ENCODE data around the gene TMEM72. TPM values are rescaled to one million over a fixed set of nuclear protein-coding genes. Genes with fewer than 3 reads are reported as not detected.

The TMEM72 gene
- total and polyA plus RNA-seq, 2 donors (not counting 1 experiment from before 2014, with no cell fraction given), result not detected

DNA sequence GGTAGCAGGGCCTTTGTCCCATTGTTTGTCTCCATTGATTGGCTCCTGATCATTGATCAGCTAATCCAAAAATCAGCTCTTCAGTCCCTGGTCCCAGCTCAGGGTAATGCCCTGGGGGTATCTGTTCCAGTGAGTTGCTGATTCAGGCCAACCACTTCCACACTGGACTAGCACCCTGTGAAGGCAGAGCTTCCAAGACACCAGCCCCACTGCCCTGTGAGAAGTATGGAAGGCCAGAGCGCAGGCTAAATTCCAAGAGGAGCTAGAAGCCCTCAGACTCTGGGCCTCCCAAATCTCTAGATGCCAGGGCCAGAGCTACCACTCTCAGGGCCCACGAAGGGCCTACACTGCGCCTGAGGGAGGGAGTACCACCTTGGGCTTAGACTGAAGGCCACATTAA lies 10.4 kb downstream of the TMEM72 start:
- Mint-ChIP-seq H3K4me1 (no peaks in the 10 kb centered on the region), H3K9me3 (ENCODE audit: insufficient read depth) (no peaks in the 10 kb centered on the region), H3K27ac (no peak overlapping the region), H3K4me3 (no peak overlapping the region), H3K27me3 (peaks cover 9% of the 10 kb centered on the region)
- no peak overlapping the region for H3K4me2 ChIP-seq (replicated peaks; ENCODE audit: low read depth, low read length, poor library complexity, severe bottlenecking)
- no peaks in the 10 kb centered on the region for H3K9me3 ChIP-seq (ENCODE audit: control extremely low read depth in 1 of 3, control insufficient read depth in 2 of 3, insufficient read depth in 1 of 3, low read length in 2 of 3)
- no peak overlapping the region for H3K9ac ChIP-seq (ENCODE audit: low read length)
- peaks cover 0 to 2% (median 0%) of the 10 kb centered on the region in 4 experiments for H3K27me3 ChIP-seq (replicated peaks in 1 of 4; ENCODE audit: control extremely low read depth in 1 of 4, control insufficient read depth in 3 of 4, insufficient read depth in 4 of 4, low read length in 3 of 4)
- no peaks in the 10 kb centered on the region for H3K79me2 ChIP-seq (ENCODE audit: control insufficient read depth, insufficient read depth, low read length)
- intact Hi-C loops (cut with micrococcal nuclease), result no loop called here
- 96% methylated on average over 3 of the region's 3 CpGs for WGBS (ENCODE audit: insufficient coverage)
- H3K27ac ChIP-seq (ENCODE audit: low read length in 2 of 2), result no peak overlapping the region
- H2AFZ ChIP-seq (ENCODE audit: insufficient read depth, low read depth, low read length, poor library complexity, severe bottlenecking), result no peak overlapping the region
- TF ChIP-seq, protein P1, sequence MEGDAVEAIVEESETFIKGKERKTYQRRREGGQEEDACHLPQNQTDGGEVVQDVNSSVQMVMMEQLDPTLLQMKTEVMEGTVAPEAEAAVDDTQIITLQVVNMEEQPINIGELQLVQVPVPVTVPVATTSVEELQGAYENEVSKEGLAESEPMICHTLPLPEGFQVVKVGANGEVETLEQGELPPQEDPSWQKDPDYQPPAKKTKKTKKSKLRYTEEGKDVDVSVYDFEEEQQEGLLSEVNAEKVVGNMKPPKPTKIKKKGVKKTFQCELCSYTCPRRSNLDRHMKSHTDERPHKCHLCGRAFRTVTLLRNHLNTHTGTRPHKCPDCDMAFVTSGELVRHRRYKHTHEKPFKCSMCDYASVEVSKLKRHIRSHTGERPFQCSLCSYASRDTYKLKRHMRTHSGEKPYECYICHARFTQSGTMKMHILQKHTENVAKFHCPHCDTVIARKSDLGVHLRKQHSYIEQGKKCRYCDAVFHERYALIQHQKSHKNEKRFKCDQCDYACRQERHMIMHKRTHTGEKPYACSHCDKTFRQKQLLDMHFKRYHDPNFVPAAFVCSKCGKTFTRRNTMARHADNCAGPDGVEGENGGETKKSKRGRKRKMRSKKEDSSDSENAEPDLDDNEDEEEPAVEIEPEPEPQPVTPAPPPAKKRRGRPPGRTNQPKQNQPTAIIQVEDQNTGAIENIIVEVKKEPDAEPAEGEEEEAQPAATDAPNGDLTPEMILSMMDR (IDR thresholded peaks at IDR 0.05), result no peak
- no peak for TF ChIP-seq EZH2 (IDR thresholded peaks at IDR 0.05; ENCODE audit: borderline replicate concordance, insufficient read depth, low read depth, low read length, poor library complexity, severe bottlenecking)
- H3K4me1 ChIP-seq (ENCODE audit: control insufficient read depth in 2 of 2, insufficient read depth in 2 of 2, low read length in 2 of 2), result no peaks in the 10 kb centered on the region
- POLR2A ChIA-PET, result no interaction called here
- no peaks in the 10 kb centered on the region for H4K20me1 ChIP-seq (ENCODE audit: control insufficient read depth, insufficient read depth, low read length, poor library complexity, severe bottlenecking)
- H3K36me3 ChIP-seq (replicated peaks in 1 of 2; ENCODE audit: control extremely low read depth in 1 of 2, control insufficient read depth in 1 of 2, extremely low read depth in 1 of 2, insufficient read depth in 2 of 2, low read length in 1 of 2), result no peaks in the 10 kb centered on the region
- DNase-seq (no peak), ATAC-seq (ENCODE audit: low read depth) (no peak)
- H3K4me3 ChIP-seq (ENCODE audit: control extremely low read depth in 1 of 5, extremely low read depth in 1 of 5, insufficient read depth in 1 of 5, low read depth in 2 of 5, low read length in 4 of 5), result no peak overlapping the region
- CTCF ChIA-PET, result interaction anchor here (0.6 to 1.0 kb wide), 2 partner anchors 43 to 55 kb away, joined by 3 read pairs; no protein-coding TSS in a partner anchor

DNA sequence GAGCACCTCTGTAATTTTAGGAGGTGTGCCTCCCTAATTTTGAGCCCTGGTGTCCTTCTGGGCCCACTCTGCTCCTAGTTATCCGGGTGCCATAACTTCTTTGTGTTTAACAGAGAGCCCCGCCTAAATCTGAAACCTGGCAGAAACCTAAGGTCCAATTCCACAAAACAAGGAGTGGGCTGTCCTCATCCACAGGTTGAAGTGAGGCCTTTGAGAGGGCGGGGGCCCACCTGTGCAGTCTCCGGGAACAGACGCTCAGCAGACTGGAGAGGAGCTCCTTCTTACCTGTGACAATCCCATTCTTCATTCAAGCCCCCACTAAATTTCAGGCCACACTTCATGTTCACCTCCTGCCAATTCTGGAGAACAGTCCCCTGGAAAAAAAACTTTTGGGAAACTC lies 10.9 kb downstream of the TMEM72 start:
- intact Hi-C loops (cut with micrococcal nuclease), result no loop called here
- ChIA-PET POLR2A (no interaction called here), CTCF (no interaction called here)
- no peak overlapping the region for H2AFZ ChIP-seq (ENCODE audit: insufficient read depth, low read depth, low read length, poor library complexity, severe bottlenecking)
- no peaks in the 10 kb centered on the region for H3K36me3 ChIP-seq (replicated peaks in 1 of 2; ENCODE audit: control extremely low read depth in 1 of 2, control insufficient read depth in 1 of 2, extremely low read depth in 1 of 2, insufficient read depth in 2 of 2, low read length in 1 of 2)
- no peak for DNase-seq
- no peak overlapping the region for H3K4me3 ChIP-seq (ENCODE audit: control extremely low read depth in 1 of 5, extremely low read depth in 1 of 5, insufficient read depth in 1 of 5, low read depth in 2 of 5, low read length in 4 of 5)
- no peaks in the 10 kb centered on the region for H4K20me1 ChIP-seq (ENCODE audit: control insufficient read depth, insufficient read depth, low read length, poor library complexity, severe bottlenecking)
- no peak overlapping the region for H3K27ac ChIP-seq (ENCODE audit: low read length in 2 of 2)
- H3K79me2 ChIP-seq (ENCODE audit: control insufficient read depth, insufficient read depth, low read length), result no peaks in the 10 kb centered on the region
- ATAC-seq (ENCODE audit: low read depth), result no peak
- no peak overlapping the region for H3K4me2 ChIP-seq (replicated peaks; ENCODE audit: low read depth, low read length, poor library complexity, severe bottlenecking)
- H3K4me1 Mint-ChIP-seq, result no peaks in the 10 kb centered on the region
- TF ChIP-seq, protein P1 (IDR thresholded peaks at IDR 0.05), result no peak
- no peak for TF ChIP-seq EZH2 (IDR thresholded peaks at IDR 0.05; ENCODE audit: borderline replicate concordance, insufficient read depth, low read depth, low read length, poor library complexity, severe bottlenecking)
- peaks cover 0 to 2% (median 0%) of the 10 kb centered on the region in 4 experiments for H3K27me3 ChIP-seq (replicated peaks in 1 of 4; ENCODE audit: control extremely low read depth in 1 of 4, control insufficient read depth in 3 of 4, insufficient read depth in 4 of 4, low read length in 3 of 4)
- H3K27me3 Mint-ChIP-seq, result peaks cover 9% of the 10 kb centered on the region
- no peaks in the 10 kb centered on the region for H3K9me3 Mint-ChIP-seq (ENCODE audit: insufficient read depth)
- no peak overlapping the region for H3K4me3 Mint-ChIP-seq
- WGBS (ENCODE audit: insufficient coverage), result 96% methylated on average over 4 of the region's 5 CpGs
- no peak overlapping the region for H3K27ac Mint-ChIP-seq
- no peaks in the 10 kb centered on the region for H3K4me1 ChIP-seq (ENCODE audit: control insufficient read depth in 2 of 2, insufficient read depth in 2 of 2, low read length in 2 of 2)
- no peak overlapping the region for H3K9ac ChIP-seq (ENCODE audit: low read length)
- no peaks in the 10 kb centered on the region for H3K9me3 ChIP-seq (ENCODE audit: control extremely low read depth in 1 of 3, control insufficient read depth in 2 of 3, insufficient read depth in 1 of 3, low read length in 2 of 3)

All from B cell (primary cell).